RWPE2 (cell line): ENCODE results near the gene FAM13B.
"Not testable (repeated sequence)": the region's sequence is repeated elsewhere in the genome, so short reads cannot be mapped to it uniquely, and the experiment has no call there.

Experiments
- ATAC-seq: fragments of 200-7000 bp; cut with Tn5 transposase; 3 replicates; pipeline ENCODE4 v1.9.1; 2021; ENCODE audit warnings: low read depth
- DNase-seq: peaks from one replicate; pipeline ENCODE4 v3.0.0-alpha.2; 2020; ENCODE audit warnings: low spot score
- H3K27ac ChIP-seq: fragments of 450-650 bp; 2 replicates; pipeline ENCODE4 v1.5.1; 2017; ENCODE audit warnings: mild to moderate bottlenecking; ENCODE audit not compliant: poor library complexity, severe bottlenecking
- H3K27me3 ChIP-seq: fragments of 250-450 bp; sonication (Bioruptor Pico); 2 replicates; pipeline ENCODE4 v1.5.1; 2021; ENCODE audit warnings: mild to moderate bottlenecking, moderate library complexity; ENCODE audit not compliant: insufficient read depth, poor library complexity, severe bottlenecking
- H3K36me3 ChIP-seq: fragments of 250-450 bp; sonication (Bioruptor Pico); 2 replicates; pipeline ENCODE4 v1.5.1; 2020; ENCODE audit warnings: low read depth, mild to moderate bottlenecking, moderate library complexity
- H3K4me1 ChIP-seq: fragments of 250-450 bp; sonication (Bioruptor Pico); 2 replicates; pipeline ENCODE4 v1.5.1; 2021; ENCODE audit warnings: mild to moderate bottlenecking, moderate library complexity; ENCODE audit not compliant: insufficient read depth, poor library complexity, severe bottlenecking
- H3K4me3 ChIP-seq: fragments of 250-450 bp; sonication (Bioruptor Pico); 2 replicates; pipeline ENCODE4 v1.5.1; 2021; ENCODE audit warnings: mild to moderate bottlenecking, moderate library complexity; ENCODE audit not compliant: severe bottlenecking
- H3K9me3 ChIP-seq: fragments of 250-450 bp; sonication (Bioruptor Pico); 2 replicates; pipeline ENCODE4 v1.5.1; 2021; ENCODE audit warnings: mild to moderate bottlenecking, moderate library complexity; ENCODE audit not compliant: severe bottlenecking
- CTCF ChIP-seq: fragments of 450-650 bp; IDR thresholded peaks from one replicate; pipeline ENCODE4 v1.5.1; 2017; ENCODE audit warnings: mild to moderate bottlenecking, moderate library complexity; ENCODE audit not compliant: poor library complexity, severe bottlenecking

Gene FAM13B

GRCh38 chr5:137975208-137975607, 57.7 kb downstream of the FAM13B start:
- no peaks in the 10 kb centered on the region for H3K27me3 ChIP-seq
- no peak for TF ChIP-seq CTCF
- H3K27ac ChIP-seq = no peak overlapping the region
- H3K9me3 ChIP-seq = no peaks in the 10 kb centered on the region
- peaks cover 29% of the 10 kb centered on the region for H3K36me3 ChIP-seq
- no peak for DNase-seq
- no peak overlapping the region for H3K4me3 ChIP-seq
- no peak for ATAC-seq
- H3K4me1 ChIP-seq = no peaks in the 10 kb centered on the region

- not testable (repeated sequence) for H3K4me3 ChIP-seq, H3K27me3 ChIP-seq, H3K27ac ChIP-seq, H3K9me3 ChIP-seq, H3K4me1 ChIP-seq, DNase-seq, ATAC-seq
- H3K36me3 ChIP-seq = peaks cover 19% of the 10 kb centered on the region
These were observed 62.5 kb downstream of the FAM13B start for GRCh38 chr5:137970384-137970783.

GRCh38 chr5:137960819-137961218, 72.1 kb downstream of the FAM13B start:
- peaks cover 71% of the 10 kb centered on the region for H3K36me3 ChIP-seq
- no peaks in the 10 kb centered on the region for H3K27me3 ChIP-seq
- DNase-seq (no peak), ATAC-seq (0 out of 3 replicates have a peak, but pooled peaks have one; percentile 23)
- no peak overlapping the region for H3K4me3 ChIP-seq
- H3K9me3 ChIP-seq = no peaks in the 10 kb centered on the region
- TF ChIP-seq CTCF = no peak
- no peak overlapping the region for H3K27ac ChIP-seq
- no peaks in the 10 kb centered on the region for H3K4me1 ChIP-seq

GRCh38 chr5:137960141-137960540, 72.7 kb downstream of the FAM13B start:
- ATAC-seq (no peak), DNase-seq (no peak)
- Histone ChIP-seq H3K36me3 (peaks cover 70% of the 10 kb centered on the region), H3K27ac (no peak overlapping the region), H3K27me3 (no peaks in the 10 kb centered on the region), H3K4me3 (no peak overlapping the region), H3K9me3 (no peaks in the 10 kb centered on the region), H3K4me1 (no peaks in the 10 kb centered on the region)
- no peak for TF ChIP-seq CTCF

GRCh38 chr5:137959488-137959887, 73.4 kb downstream of the FAM13B start:
- DNase-seq = no peak
- H3K9me3 ChIP-seq = no peaks in the 10 kb centered on the region
- H3K27me3 ChIP-seq = no peaks in the 10 kb centered on the region
- H3K27ac ChIP-seq = no peak overlapping the region
- ATAC-seq = no peak
- no peak overlapping the region for H3K4me3 ChIP-seq
- peaks cover 5% of the 10 kb centered on the region for H3K4me1 ChIP-seq
- TF ChIP-seq CTCF = no peak
- H3K36me3 ChIP-seq = peaks cover 70% of the 10 kb centered on the region
